Measurements from ENCODE around the gene CCDC24.

DNA sequence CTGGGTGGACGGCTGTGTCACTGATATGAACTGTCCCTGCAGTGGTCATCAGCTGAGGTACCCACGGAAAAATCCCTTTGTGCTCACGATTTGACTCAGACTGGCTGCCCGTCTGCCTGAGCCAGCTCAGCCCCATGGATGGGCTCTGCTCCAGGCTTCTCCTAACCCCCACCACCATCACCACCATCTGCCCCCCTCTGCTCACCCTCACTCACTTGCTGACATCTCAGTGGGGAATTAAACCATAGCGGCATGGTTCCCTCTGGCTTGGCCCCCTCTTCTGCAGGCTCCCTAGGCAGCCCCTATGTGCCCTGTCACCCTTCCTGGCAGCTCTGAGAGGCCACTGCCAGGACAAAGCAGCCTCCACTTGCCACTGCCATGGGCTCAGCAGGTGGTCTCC, 22.6 kb downstream of the CCDC24 start:
- TF ChIP-seq, protein P1, sequence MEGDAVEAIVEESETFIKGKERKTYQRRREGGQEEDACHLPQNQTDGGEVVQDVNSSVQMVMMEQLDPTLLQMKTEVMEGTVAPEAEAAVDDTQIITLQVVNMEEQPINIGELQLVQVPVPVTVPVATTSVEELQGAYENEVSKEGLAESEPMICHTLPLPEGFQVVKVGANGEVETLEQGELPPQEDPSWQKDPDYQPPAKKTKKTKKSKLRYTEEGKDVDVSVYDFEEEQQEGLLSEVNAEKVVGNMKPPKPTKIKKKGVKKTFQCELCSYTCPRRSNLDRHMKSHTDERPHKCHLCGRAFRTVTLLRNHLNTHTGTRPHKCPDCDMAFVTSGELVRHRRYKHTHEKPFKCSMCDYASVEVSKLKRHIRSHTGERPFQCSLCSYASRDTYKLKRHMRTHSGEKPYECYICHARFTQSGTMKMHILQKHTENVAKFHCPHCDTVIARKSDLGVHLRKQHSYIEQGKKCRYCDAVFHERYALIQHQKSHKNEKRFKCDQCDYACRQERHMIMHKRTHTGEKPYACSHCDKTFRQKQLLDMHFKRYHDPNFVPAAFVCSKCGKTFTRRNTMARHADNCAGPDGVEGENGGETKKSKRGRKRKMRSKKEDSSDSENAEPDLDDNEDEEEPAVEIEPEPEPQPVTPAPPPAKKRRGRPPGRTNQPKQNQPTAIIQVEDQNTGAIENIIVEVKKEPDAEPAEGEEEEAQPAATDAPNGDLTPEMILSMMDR (conservative IDR thresholded peaks at IDR 0.05; ENCODE audit: low read depth, low read length): no peak
- TF ChIP-seq SMC3 (IDR thresholded peaks at IDR 0.05; ENCODE audit: low read depth, low read length): no peak
- TF ChIP-seq POLR2A (IDR thresholded peaks at IDR 0.05; ENCODE audit: low read depth, low read length): no peak
- no peak for TF ChIP-seq MAZ (IDR thresholded peaks at IDR 0.05; ENCODE audit: borderline replicate concordance, low read depth, low read length)
- no peak for TF ChIP-seq CHD1 (IDR thresholded peaks at IDR 0.05; ENCODE audit: low read depth, low read length)
- TF ChIP-seq RCOR1 (IDR thresholded peaks at IDR 0.05; ENCODE audit: insufficient replicate concordance, low read length): no peak
- TF ChIP-seq MXI1 (IDR thresholded peaks at IDR 0.05; ENCODE audit: borderline replicate concordance, low read depth, low read length): no peak
